ENCODE results near the gene PRELID1. TPM values are rescaled to one million over a fixed set of nuclear protein-coding genes. Genes with fewer than 3 reads are reported as not detected.

PRELID1 gene
- total and polyA plus RNA-seq, 10 of the 15 experiments (the other 5 are each of a cell fraction or from before 2014, with no cell fraction given) = 30.9 to 584 (median 254) TPM

- no peak overlapping the region for H3K27ac ChIP-seq (ENCODE audit: control insufficient read depth, insufficient read depth)
- peaks cover 0 to 3% of the 10 kb centered on the region in 2 experiments; a peak in 2 of 4 replicates for H3K36me3 ChIP-seq (ENCODE audit: control insufficient read depth in 2 of 2, insufficient read depth in 2 of 2, low read length in 1 of 2)
- H2AFZ ChIP-seq (ENCODE audit: control insufficient read depth, low read depth, low read length) = no peak overlapping the region
- peaks cover 3% of the 10 kb centered on the region; the same call in 1 of the 3 replicates for H3K9me3 ChIP-seq (replicated peaks; ENCODE audit: control insufficient read depth, insufficient read depth, low read length)
- peaks cover 38% of the 10 kb centered on the region for H3K79me2 ChIP-seq (ENCODE audit: control insufficient read depth, insufficient read depth, low read length)
- in situ Hi-C loops (cut with MboI) (no loop called here), intact Hi-C loops (cut with micrococcal nuclease; ENCODE audit: unreplicated experiment) (no loop called here)
- CTCF ChIA-PET = interaction anchor here (0.9 to 7.2 kb wide), 4 partner anchors 11 to 100 kb away, joined by 3 to 46 read pairs (median 4); no protein-coding TSS in a partner anchor
- no peak for DNase-seq (ENCODE audit: low read depth, low spot score)
- no peak overlapping the region for H3K4me3 ChIP-seq
- no peaks in the 10 kb centered on the region for H3K27me3 ChIP-seq (replicated peaks in 1 of 2; ENCODE audit: control insufficient read depth in 2 of 2, insufficient read depth in 2 of 2, low read length in 1 of 2)
- RAD21 ChIA-PET (ENCODE audit: unreplicated experiment) = interaction anchor here (1.0 kb wide), 1 partner anchor 9 kb away, joined by 6 read pairs; no protein-coding TSS in a partner anchor
- H3K9ac ChIP-seq (ENCODE audit: control insufficient read depth, insufficient read depth, low read length) = no peak overlapping the region
- TF ChIP-seq TCF12 (IDR thresholded peaks at IDR 0.05; ENCODE audit: low read depth, low read length) = no peak
- TF ChIP-seq POLR2AphosphoS5 (IDR thresholded peaks at IDR 0.05; ENCODE audit: low read length) = no peak
- no peak for TF ChIP-seq CTCF (IDR thresholded peaks at IDR 0.05 in 2 of 3, conservative IDR thresholded peaks at IDR 0.05 in 1 of 3; ENCODE audit: control insufficient read depth in 2 of 3, extremely low read depth in 1 of 3, insufficient read depth in 1 of 3, low read depth in 3 of 3, low read length in 3 of 3)
- no peak for TF ChIP-seq NFXL1 (IDR thresholded peaks at IDR 0.05; ENCODE audit: borderline replicate concordance)
- no peak for TF ChIP-seq SPI1 (IDR thresholded peaks at IDR 0.05; ENCODE audit: borderline replicate concordance, insufficient read depth, low read depth, low read length)
- no peak for TF ChIP-seq SIX5 (IDR thresholded peaks at IDR 0.05; ENCODE audit: low read depth, low read length, severe bottlenecking)
- TF ChIP-seq USF1 (IDR thresholded peaks at IDR 0.05; ENCODE audit: borderline replicate concordance, extremely low read length, insufficient read depth, low read depth, low read length) = no peak
- TF ChIP-seq CEBPZ (IDR thresholded peaks at IDR 0.05; ENCODE audit: low read depth, low read length) = no peak
- no peaks in the 10 kb centered on the region for H4K20me1 ChIP-seq (ENCODE audit: control insufficient read depth, insufficient read depth)
- WGBS (ENCODE audit: insufficient coverage, insufficient replicate concordance, low lambda C conversion rate, missing lambda C conversion rate) = 72% methylated on average over 3 of the region's 3 CpGs
- POLR2A ChIA-PET = interaction anchor here (2.3 kb wide), 1 partner anchor 10 kb away, joined by 13 read pairs; no protein-coding TSS in a partner anchor
- FAIRE-seq = no peak
- no peak overlapping the region for H3K4me2 ChIP-seq (ENCODE audit: control insufficient read depth, insufficient read depth)
- BruUV-seq (replicated peaks) = no TSS peak
- peaks cover 36% of the 10 kb centered on the region for H3K4me1 ChIP-seq (ENCODE audit: control insufficient read depth, insufficient read depth, low read length)
- no peak for ATAC-seq
- SMC1A ChIA-PET (ENCODE audit: uncharacterized antibody, unreplicated experiment) = interaction anchor here (1.2 to 3.0 kb wide), 3 partner anchors 15 to 91 kb away, joined by 3 to 7 read pairs (median 3); no protein-coding TSS in a partner anchor
These were observed 51.1 kb downstream of the PRELID1 start for GRCh38 chr5:177354711-177355110.
